ENCODE data around the gene WWOX.

DNA sequence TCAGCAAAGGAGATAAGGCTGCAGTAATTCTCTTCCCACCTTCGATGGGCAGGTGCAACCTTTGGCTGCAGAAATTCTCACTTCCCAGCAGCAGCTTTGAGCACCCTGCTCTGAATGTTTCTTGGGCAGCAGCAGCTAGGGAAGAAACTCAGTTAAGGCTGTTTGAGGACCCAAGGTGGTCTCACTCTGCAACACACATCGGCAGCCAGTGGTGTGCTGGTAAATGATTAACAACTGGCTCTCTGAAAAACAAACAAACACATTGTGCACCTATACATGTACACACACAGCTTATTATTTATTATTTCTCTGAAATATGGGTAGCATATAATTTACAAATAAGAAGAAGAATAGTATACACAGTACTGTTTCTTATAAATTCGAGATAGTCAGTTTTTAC is 685.8 kb downstream of the WWOX start:
- TF ChIP-seq, protein P1, sequence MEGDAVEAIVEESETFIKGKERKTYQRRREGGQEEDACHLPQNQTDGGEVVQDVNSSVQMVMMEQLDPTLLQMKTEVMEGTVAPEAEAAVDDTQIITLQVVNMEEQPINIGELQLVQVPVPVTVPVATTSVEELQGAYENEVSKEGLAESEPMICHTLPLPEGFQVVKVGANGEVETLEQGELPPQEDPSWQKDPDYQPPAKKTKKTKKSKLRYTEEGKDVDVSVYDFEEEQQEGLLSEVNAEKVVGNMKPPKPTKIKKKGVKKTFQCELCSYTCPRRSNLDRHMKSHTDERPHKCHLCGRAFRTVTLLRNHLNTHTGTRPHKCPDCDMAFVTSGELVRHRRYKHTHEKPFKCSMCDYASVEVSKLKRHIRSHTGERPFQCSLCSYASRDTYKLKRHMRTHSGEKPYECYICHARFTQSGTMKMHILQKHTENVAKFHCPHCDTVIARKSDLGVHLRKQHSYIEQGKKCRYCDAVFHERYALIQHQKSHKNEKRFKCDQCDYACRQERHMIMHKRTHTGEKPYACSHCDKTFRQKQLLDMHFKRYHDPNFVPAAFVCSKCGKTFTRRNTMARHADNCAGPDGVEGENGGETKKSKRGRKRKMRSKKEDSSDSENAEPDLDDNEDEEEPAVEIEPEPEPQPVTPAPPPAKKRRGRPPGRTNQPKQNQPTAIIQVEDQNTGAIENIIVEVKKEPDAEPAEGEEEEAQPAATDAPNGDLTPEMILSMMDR (IDR thresholded peaks at IDR 0.05 in 8 of 11, conservative IDR thresholded peaks at IDR 0.05 in 3 of 11): no peak
- TF ChIP-seq POLR2A (IDR thresholded peaks at IDR 0.05) (no peak), POLR2AphosphoS5 (IDR thresholded peaks at IDR 0.05) (no peak)
